Transverse colon (tissue), 3 donors: ENCODE results near the gene MAX.

Experiments used
- CTCF ChIP-seq, 5 experiments: fragments of 200-600 bp in 3 of 5; fragments of 450-650 bp in 2 of 5; sonication (generic) in 3 of 5; IDR thresholded peaks; 1 replicate in 2 of 5; 2 replicates in 3 of 5; pipeline ENCODE4 v1.5.1; 2016 to 2017; ENCODE audit warnings: antibody characterized with exemption in 5 of 5, inconsistent platforms in 3 of 5, mild to moderate bottlenecking in 2 of 5, moderate library complexity in 1 of 5
- EP300 ChIP-seq: sonication (generic); formaldehyde crosslinking; IDR thresholded peaks from one replicate; pipeline ENCODE4 v1.6.1; 2017; ENCODE audit warnings: antibody characterized with exemption, low read depth
- POLR2A ChIP-seq: fragments of 450-650 bp; IDR thresholded peaks from one replicate; pipeline ENCODE4 v1.6.1; 2016; ENCODE audit warnings: antibody characterized with exemption, mild to moderate bottlenecking, moderate library complexity

- TF ChIP-seq CTCF (IDR thresholded peaks at IDR 0.05) (no peak), EP300 (no peak), POLR2A (no peak)
Measured at GRCh38 chr14:65035049-65035448, 67.3 kb downstream of the MAX start.
